Amniotic stem cell (primary cell): Measurements from ENCODE around the gene REC8.

Experiments used
- DNase-seq: peaks from one replicate; lab custom pipeline; 2025; lab: John Stamatoyannopoulos, UW

REC8 gene

GRCh38 chr14:24138396-24139271, 33.2 kb upstream of the REC8 start:
- DNase-seq: no peak

- no peak for DNase-seq
These were observed 32.5 kb upstream of the REC8 start for GRCh38 chr14:24139272-24139934.

- peak; percentile 100 for DNase-seq
These were observed 30.6 kb upstream of the REC8 start, which contains the start of gene EMC9 for GRCh38 chr14:24141097-24141880. TSS of gene EMC9 (minus strand) at chr14:24141591. CDS start at chr14:24141304, 287 bp downstream.

DNA sequence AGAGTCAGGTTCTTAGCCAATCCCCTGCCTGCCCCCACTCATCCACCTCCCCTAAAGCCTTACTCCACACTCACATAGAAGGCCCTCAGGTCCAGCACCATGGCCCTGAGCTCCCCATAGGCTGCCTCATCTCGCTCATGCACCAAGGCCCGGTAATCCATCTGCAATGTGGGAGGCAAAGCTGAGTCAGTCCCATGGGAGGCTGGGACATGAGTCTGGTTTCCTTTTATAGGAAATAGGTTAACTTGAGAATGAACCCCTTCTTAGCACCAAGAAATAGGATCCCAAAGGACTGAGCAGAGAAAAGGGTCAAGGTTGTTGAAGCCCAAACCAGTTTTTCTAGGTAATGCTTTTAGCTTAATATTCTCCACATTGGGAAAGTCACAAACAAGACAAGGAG, 28.4 kb upstream of the REC8 start:
- DNase-seq: no peak

DNA sequence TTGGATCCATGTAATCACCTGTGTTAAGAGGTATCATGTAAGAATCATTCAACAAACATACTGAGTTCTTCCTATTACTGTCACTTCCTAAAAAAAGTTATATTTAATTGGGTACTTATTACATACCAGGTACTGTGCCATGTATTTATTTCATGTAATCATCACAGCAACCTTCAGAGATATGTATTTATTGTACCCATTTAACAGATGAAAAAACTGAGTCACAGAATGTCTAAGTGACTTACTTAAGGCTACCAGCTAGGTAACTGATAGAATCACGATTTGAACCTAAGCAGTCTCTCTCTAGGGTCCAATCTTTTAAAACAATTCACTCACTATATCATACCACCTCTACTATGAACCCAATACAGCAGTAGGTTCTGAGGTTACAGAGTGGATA, 27.4 kb upstream of the REC8 start:
- DNase-seq: no peak

- no peak for DNase-seq
These were observed 26.7 kb upstream of the REC8 start for GRCh38 chr14:24145219-24145618.

- DNase-seq: peak; percentile 49
These were observed 26.0 kb upstream of the REC8 start for GRCh38 chr14:24145690-24146452.

- peak; percentile 90 for DNase-seq
These were observed 25.4 kb upstream of the REC8 start, which contains the start of gene PSME2 for GRCh38 chr14:24146453-24146977. TSS of gene PSME2 (minus strand) at chr14:24146610. CDS start at chr14:24146581, 29 bp downstream.

- DNase-seq: peak; percentile 98
These were observed 24.7 kb upstream of the REC8 start, which contains the start of gene RNF31 for GRCh38 chr14:24146978-24147760. TSS of gene RNF31 (plus strand) at chr14:24147498. CDS start at chr14:24147699, 201 bp downstream.

GRCh38 chr14:24147761-24148428, 24.0 kb upstream of the REC8 start:
- DNase-seq: no peak

DNA sequence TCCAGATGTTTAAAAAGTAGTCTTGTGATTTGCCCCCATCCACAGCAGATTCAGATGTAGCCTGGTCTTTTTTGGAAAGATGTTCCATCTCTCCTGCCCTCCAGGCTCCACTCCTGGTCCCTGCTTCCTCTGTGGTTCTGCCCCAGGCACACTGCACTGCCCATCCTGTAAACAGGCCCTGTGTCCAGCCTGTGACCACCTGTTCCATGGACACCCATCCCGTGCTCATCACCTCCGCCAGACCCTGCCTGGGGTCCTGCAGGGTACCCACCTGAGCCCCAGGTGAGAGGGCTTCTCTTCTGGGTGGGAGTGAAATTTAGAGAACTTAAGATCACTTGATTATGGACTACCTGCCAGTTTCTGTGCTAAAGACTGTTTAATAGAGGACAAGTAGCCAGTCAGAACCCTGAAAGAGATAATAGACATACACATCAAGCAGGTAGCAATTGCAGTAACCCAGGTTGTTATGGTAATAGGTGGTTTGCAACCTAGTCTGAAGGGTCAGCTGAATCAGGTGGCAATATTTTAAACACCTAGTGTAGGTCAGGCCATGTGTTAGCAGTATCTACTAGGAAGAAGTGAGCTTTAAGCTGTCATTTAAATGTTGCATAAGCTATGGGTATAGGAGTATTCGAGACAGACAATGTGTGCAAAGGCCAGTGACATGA, 22.4 kb upstream of the REC8 start:
- DNase-seq: no peak

DNA sequence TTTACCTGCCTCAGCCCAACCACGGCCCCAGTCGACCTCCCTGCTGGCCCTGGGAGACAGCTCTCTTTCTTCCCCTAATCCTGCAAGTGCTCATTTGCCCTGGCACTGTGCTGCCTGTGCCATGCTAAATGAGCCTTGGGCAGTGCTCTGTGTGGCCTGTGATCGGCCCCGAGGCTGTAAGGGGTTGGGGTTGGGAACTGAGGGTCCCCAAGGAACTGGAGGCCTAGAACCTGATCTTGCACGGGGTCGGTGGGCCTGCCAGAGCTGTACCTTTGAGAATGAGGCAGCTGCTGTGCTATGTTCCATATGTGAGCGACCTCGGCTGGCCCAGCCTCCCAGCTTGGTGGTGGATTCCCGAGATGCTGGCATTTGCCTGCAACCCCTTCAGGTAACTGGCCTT, 21.8 kb upstream of the REC8 start:
- DNase-seq: no peak

DNA sequence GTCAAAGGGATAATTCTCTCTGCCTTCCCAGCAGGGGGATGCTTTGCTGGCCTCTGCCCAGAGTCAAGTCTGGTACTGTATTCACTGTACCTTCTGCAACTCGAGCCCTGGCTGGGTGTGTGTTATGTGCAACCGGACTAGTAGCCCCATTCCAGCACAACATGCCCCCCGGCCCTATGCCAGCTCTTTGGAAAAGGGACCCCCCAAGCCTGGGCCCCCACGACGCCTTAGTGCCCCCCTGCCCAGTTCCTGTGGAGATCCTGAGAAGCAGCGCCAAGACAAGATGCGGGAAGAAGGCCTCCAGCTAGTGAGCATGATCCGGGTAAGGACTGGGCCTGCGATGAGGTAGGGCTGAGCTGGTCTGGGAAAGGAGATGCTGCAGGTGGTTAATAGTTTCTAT, 21.3 kb upstream of the REC8 start:
- no peak for DNase-seq

- DNase-seq: no peak
These were observed 20.9 kb upstream of the REC8 start for GRCh38 chr14:24150993-24151392.

DNA sequence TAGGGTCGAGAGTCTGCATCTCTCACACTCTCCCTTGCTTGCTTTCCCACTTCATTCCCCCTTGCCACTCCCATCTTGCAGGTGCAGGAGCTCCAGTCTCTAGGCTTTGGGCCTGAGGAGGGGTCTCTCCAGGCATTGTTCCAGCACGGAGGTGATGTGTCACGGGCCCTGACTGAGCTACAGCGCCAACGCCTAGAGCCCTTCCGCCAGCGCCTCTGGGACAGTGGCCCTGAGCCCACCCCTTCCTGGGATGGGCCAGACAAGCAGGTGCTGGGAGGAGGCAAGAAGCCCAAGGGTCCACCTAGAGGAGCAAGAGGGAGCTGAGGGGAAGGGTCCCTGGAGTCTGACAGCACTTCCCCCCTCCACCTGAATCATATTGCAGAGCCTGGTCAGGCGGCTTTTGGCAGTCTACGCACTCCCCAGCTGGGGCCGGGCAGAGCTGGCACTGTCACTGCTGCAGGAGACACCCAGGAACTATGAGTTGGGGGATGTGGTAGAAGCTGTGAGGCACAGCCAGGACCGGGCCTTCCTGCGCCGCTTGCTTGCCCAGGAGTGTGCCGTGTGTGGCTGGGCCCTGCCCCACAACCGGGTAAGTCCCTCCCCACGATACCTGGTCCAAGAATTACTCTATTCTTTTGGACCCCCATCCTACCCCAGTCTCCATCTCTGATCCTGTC, 20.3 kb upstream of the REC8 start:
- no peak for DNase-seq

DNA sequence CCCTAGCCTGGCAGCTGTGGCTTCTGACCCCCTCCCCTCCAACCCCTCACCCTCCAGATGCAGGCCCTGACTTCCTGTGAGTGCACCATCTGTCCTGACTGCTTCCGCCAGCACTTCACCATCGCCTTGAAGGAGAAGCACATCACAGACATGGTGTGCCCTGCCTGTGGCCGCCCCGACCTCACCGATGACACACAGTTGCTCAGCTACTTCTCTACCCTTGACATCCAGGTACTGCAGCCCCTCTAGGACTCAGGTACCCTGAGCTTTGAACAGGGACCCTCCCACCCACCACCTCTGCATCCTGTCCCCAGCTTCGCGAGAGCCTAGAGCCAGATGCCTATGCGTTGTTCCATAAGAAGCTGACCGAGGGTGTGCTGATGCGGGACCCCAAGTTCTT, 16.8 kb upstream of the REC8 start:
- DNase-seq: no peak

- no peak for DNase-seq
These were observed 15.0 kb upstream of the REC8 start for GRCh38 chr14:24156840-24157239.

DNA sequence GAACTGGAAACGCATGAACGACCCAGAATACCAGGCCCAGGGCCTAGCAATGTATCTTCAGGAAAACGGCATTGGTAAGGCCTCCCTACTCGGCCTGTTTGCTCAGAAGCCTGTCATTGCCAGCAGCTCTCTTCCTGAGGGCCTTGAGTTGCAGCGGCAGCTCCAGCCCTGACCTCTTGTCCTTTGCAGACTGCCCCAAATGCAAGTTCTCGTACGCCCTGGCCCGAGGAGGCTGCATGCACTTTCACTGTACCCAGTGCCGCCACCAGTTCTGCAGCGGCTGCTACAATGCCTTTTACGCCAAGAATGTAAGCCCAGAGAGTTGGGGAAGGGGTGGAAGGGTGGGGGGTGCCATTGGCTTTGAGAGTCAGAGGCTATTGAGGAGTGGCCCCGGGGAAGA, 14.5 kb upstream of the REC8 start:
- no peak for DNase-seq
